ENCODE results near the gene OMP.

Gene OMP

DNA sequence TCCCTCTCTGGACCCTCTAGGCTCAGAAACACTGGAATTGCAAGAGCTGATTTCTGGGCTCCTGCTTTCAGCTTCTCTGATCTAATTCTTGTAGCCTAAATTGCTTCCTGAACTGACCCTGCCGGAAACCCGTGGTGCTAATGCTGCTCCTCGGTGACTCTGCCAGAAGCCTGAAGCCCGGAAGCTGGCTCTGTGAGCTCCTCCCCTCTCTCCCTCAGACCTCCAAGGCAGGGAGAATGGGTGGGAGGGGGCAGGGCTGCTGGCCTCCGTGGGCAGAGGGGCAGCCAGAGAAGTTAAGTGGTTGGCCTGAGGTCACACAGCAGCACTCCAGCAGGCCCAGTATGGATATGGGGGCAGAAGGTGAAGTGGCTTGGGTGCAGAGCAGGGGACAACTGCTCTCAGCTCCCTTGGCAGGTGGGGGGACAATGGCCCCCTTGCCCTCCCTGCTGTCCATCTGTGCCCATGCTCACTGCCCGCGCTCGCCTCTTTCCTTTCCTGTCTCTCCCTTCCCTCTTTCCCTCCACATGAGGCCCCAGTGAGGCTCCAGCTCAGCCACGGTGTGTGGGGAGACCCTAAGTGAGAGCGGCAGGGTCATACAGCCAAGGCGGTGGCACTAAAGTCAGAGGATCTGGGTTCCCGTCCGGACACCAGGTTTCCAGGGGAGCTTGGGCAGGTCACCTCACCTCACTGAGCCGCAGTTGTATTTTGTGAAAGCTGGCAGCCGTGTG lies 19.6 kb upstream of the OMP start:
- no peaks in the 10 kb centered on the region for H3K36me3 ChIP-seq (replicated peaks; ENCODE audit: insufficient read depth, low read length)
- TF ChIP-seq, protein P1, sequence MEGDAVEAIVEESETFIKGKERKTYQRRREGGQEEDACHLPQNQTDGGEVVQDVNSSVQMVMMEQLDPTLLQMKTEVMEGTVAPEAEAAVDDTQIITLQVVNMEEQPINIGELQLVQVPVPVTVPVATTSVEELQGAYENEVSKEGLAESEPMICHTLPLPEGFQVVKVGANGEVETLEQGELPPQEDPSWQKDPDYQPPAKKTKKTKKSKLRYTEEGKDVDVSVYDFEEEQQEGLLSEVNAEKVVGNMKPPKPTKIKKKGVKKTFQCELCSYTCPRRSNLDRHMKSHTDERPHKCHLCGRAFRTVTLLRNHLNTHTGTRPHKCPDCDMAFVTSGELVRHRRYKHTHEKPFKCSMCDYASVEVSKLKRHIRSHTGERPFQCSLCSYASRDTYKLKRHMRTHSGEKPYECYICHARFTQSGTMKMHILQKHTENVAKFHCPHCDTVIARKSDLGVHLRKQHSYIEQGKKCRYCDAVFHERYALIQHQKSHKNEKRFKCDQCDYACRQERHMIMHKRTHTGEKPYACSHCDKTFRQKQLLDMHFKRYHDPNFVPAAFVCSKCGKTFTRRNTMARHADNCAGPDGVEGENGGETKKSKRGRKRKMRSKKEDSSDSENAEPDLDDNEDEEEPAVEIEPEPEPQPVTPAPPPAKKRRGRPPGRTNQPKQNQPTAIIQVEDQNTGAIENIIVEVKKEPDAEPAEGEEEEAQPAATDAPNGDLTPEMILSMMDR (IDR thresholded peaks at IDR 0.05; ENCODE audit: low read length): no peak
- H4K20me1 ChIP-seq (ENCODE audit: insufficient read depth, low read length): no peaks in the 10 kb centered on the region
- H3K9me3 ChIP-seq (replicated peaks; ENCODE audit: insufficient read depth, low read length): no peaks in the 10 kb centered on the region
- H3F3A ChIP-seq (ENCODE audit: insufficient read depth, low read length): no peaks in the 10 kb centered on the region
- no peak overlapping the region for H3K27ac ChIP-seq (ENCODE audit: low read length)
- H3K9me2 ChIP-seq (replicated peaks; ENCODE audit: insufficient read depth, low read length): no peaks in the 10 kb centered on the region
- no peak overlapping the region for H2AFZ ChIP-seq (ENCODE audit: low read length)
- 0 out of 2 replicates have a peak, but pooled peaks cover 4% of the 10 kb centered on the region for H3K4me1 ChIP-seq (ENCODE audit: low read length)
- no peak overlapping the region for H3K4me3 ChIP-seq (ENCODE audit: low read length)
- no peak for DNase-seq
- no peaks in the 10 kb centered on the region for H3K79me2 ChIP-seq (ENCODE audit: low read length)
- H3K4me2 ChIP-seq (ENCODE audit: low read depth, low read length): no peak overlapping the region
- H3K27me3 ChIP-seq (replicated peaks; ENCODE audit: insufficient read depth, low read length): no peaks in the 10 kb centered on the region
- H3K9ac ChIP-seq (ENCODE audit: low read length): no peak overlapping the region

DNA sequence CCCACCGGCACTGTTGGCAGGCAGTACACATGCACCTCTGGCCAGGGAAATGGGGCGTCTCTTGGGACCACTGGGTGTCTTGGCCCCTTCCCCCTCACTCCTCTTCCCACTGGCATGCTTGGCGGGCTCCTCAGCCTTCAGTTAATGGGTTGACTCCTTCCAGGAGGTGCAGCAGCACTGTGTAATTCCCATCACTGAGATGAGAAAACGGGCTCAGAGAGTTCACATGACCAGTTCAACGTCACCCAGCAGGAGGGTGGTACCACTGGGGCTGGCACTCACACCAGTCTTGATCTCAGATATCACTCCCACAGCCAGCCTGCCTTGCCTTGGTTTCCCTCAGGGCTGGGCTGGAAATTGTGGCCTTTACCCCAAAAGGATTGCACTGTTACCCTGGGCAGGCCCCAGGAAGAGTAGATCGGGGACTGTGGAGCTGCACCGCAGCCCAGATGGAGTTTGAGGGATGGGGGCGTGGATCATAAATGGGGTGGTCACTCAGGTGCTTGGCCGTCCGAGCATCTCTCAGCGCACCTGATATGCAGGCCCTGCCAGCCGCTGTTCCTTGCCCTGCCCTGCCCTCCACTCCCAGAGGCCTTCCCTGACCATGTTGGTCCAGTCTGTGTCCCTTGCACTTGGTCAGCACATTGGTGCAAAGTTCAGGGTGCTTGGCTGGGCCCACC lies 18.9 kb upstream of the OMP start:
- Histone ChIP-seq H3K79me2 (ENCODE audit: low read length) (no peaks in the 10 kb centered on the region), H3K9me2 (replicated peaks; ENCODE audit: insufficient read depth, low read length) (no peaks in the 10 kb centered on the region), H3K9me3 (replicated peaks; ENCODE audit: insufficient read depth, low read length) (no peaks in the 10 kb centered on the region), H3K36me3 (replicated peaks; ENCODE audit: insufficient read depth, low read length) (no peaks in the 10 kb centered on the region), H3K4me1 (ENCODE audit: low read length) (0 out of 2 replicates have a peak, but pooled peaks cover 4% of the 10 kb centered on the region), H3K27ac (ENCODE audit: low read length) (no peak overlapping the region), H3K4me3 (ENCODE audit: low read length) (no peak overlapping the region), H3K4me2 (ENCODE audit: low read depth, low read length) (no peak overlapping the region), H2AFZ (ENCODE audit: low read length) (no peak overlapping the region), H3K9ac (ENCODE audit: low read length) (no peak overlapping the region), H3F3A (ENCODE audit: insufficient read depth, low read length) (no peaks in the 10 kb centered on the region), H4K20me1 (ENCODE audit: insufficient read depth, low read length) (no peaks in the 10 kb centered on the region), H3K27me3 (replicated peaks; ENCODE audit: insufficient read depth, low read length) (no peaks in the 10 kb centered on the region)
- TF ChIP-seq EZH2phosphoT487 (IDR thresholded peaks at IDR 0.05; ENCODE audit: low read length): no peak
- no peak for TF ChIP-seq EZH2 (optimal IDR thresholded peaks at IDR 0.05; ENCODE audit: low read depth, low read length)
- TF ChIP-seq, protein P1 (IDR thresholded peaks at IDR 0.05; ENCODE audit: low read length): no peak
- no peak for DNase-seq

DNA sequence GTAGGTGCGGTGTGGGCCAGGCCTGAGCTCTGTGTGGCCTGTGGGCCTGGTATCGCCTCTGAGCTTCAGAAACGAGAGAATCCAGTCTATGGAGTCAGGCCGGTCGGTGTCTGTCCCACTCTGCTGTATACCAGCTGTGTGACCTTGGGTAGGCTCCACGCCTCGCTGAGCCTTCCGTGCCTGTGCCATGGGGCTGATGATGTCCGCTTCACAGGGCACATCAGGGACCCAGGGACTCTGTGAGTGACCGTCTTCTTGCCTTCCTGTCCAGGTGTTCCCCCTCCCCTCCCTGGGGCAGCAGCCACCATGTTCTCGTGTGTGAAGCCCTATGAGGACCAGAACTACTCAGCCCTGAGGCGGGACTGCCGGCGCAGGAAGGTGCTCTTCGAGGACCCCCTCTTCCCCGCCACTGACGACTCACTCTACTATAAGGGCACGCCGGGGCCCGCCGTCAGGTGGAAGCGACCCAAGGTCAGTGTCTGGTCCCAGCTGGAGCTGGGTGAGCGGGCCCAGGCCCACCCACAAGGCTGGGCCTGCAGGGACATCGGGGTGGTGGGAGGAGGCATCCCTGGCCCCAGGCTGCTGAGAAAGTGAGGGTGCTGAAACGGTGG lies 18.0 kb upstream of the OMP start:
- H3K4me2 ChIP-seq (ENCODE audit: low read depth, low read length): no peak overlapping the region
- H3F3A ChIP-seq (ENCODE audit: insufficient read depth, low read length): no peaks in the 10 kb centered on the region
- no peaks in the 10 kb centered on the region for H3K9me3 ChIP-seq (replicated peaks; ENCODE audit: insufficient read depth, low read length)
- no peak overlapping the region for H3K4me3 ChIP-seq (ENCODE audit: low read length)
- H3K79me2 ChIP-seq (ENCODE audit: low read length): no peaks in the 10 kb centered on the region
- peaks cover 8% of the 10 kb centered on the region for H3K4me1 ChIP-seq (ENCODE audit: low read length)
- TF ChIP-seq EZH2 (optimal IDR thresholded peaks at IDR 0.05; ENCODE audit: low read depth, low read length) (no peak), EZH2phosphoT487 (IDR thresholded peaks at IDR 0.05; ENCODE audit: low read length) (no peak)
- TF ChIP-seq, protein P1 (IDR thresholded peaks at IDR 0.05; ENCODE audit: low read length): no peak
- no peak overlapping the region for H3K9ac ChIP-seq (ENCODE audit: low read length)
- no peak for DNase-seq
- H3K27ac ChIP-seq (ENCODE audit: low read length): no peak overlapping the region
- H3K9me2 ChIP-seq (replicated peaks; ENCODE audit: insufficient read depth, low read length): no peaks in the 10 kb centered on the region
- H2AFZ ChIP-seq (ENCODE audit: low read length): no peak overlapping the region
- H3K36me3 ChIP-seq (replicated peaks; ENCODE audit: insufficient read depth, low read length): no peaks in the 10 kb centered on the region
- no peaks in the 10 kb centered on the region for H3K27me3 ChIP-seq (replicated peaks; ENCODE audit: insufficient read depth, low read length)
- no peaks in the 10 kb centered on the region for H4K20me1 ChIP-seq (ENCODE audit: insufficient read depth, low read length)

All from MM.1S (cell line).